Measurements from ENCODE around the gene PIK3C2A. TPM values are rescaled to one million over a fixed set of nuclear protein-coding genes. Genes with fewer than 3 reads are reported as not detected.

The PIK3C2A gene
- 9.3 and 13.3 TPM in 2 replicates for polyA plus RNA-seq (2012; rRNA removed)
- 13.8 and 15.6 TPM in 2 replicates for polyA plus RNA-seq (2012; cell fraction: cytosol; rRNA removed)
- polyA plus RNA-seq (2012; cell fraction: nucleus; rRNA removed), result 7.8 and 19.2 TPM in 2 replicates

GRCh38 chr11:17207317-17208256, at the start of gene PIK3C2A:
Gene PIK3C2A (minus strand): TSS chr11:17207986. CDS start chr11:17169741, 38,245 bp downstream.
- ChIA-PET CTCF (interaction anchor here (1.1 to 1.7 kb wide), 3 partner anchors 22 to 388 kb away, joined by 3 to 8 read pairs (median 3); no protein-coding TSS in a partner anchor), POLR2A (interaction anchor here (0.6 to 1.3 kb wide), 4 partner anchors 15 to 1317 kb away, joined by 3 to 17 read pairs (median 6); partner anchors contain the start of genes NUCB2 and RPS13)
- peak within 1 kb of the TSS; percentile 89 for H2AFZ ChIP-seq (ENCODE audit: low read depth)
- peak; percentile 96 for DNase-seq
- no peaks in the 10 kb centered on the region for H3K9me3 ChIP-seq
- H3K4me2 ChIP-seq, result peak within 1 kb of the TSS; percentile 95
- peaks cover 2 to 4% of the 10 kb centered on the region in 2 experiments; a peak in 2 of 4 replicates for H3K4me1 ChIP-seq (ENCODE audit: control insufficient read depth in 1 of 2, insufficient read depth in 2 of 2, low read depth in 1 of 2, low read length in 1 of 2)
- peaks cover 20% of the 10 kb centered on the region for H3F3A ChIP-seq (replicated peaks; ENCODE audit: insufficient read depth)
- H3K9me2 ChIP-seq, result no peaks in the 10 kb centered on the region
- H3K4me3 ChIP-seq (ENCODE audit: low read depth in 2 of 2, low read length in 1 of 2), result peak within 1 kb of the TSS; percentile 63 to 78
- TF ChIP-seq RFX5 (IDR thresholded peaks at IDR 0.05; ENCODE audit: low read length) (no peak), SIN3A (IDR thresholded peaks at IDR 0.05; ENCODE audit: borderline replicate concordance, low read depth, low read length) (peak; percentile 28; the same call in 1 of the 2 replicates), FOXJ3 (CRISPR knock-in tag; IDR thresholded peaks at IDR 0.05) (0 out of 2 replicates have a peak, but pooled peaks have one; percentile 44), POLR2AphosphoS5 (IDR thresholded peaks at IDR 0.05; ENCODE audit: low read depth, low read length) (peak; percentile 94), NFIC (IDR thresholded peaks at IDR 0.05; ENCODE audit: borderline replicate concordance) (no peak; the same call in 1 of the 2 replicates), GABPA (IDR thresholded peaks at IDR 0.05; ENCODE audit: low read depth) (peak; percentile 74), NRF1 (IDR thresholded peaks at IDR 0.05; ENCODE audit: low read depth, low read length) (peak; percentile 43; the same call in 1 of the 2 replicates), EZH2phosphoT487 (IDR thresholded peaks at IDR 0.05; ENCODE audit: borderline replicate concordance, low read depth) (no peak), YY1 (IDR thresholded peaks at IDR 0.05; ENCODE audit: low read depth) (peak; percentile 67), MAX (IDR thresholded peaks at IDR 0.05; ENCODE audit: low read depth) (peak; percentile 32), TAF1 (IDR thresholded peaks at IDR 0.05; ENCODE audit: borderline replicate concordance, low read depth, low read length) (peak; percentile 79)
- peaks cover 11% of the 10 kb centered on the region; the same call in 1 of the 2 replicates for H4K20me1 ChIP-seq (ENCODE audit: insufficient read depth)
- peak within 1 kb of the TSS; percentile 89 to 91 for H3K27ac ChIP-seq (ENCODE audit: low read depth in 2 of 2, low read length in 1 of 2)
- H3K36me3 ChIP-seq (replicated peaks in 1 of 2; ENCODE audit: control insufficient read depth in 1 of 2, insufficient read depth in 2 of 2, low read length in 1 of 2), result peaks cover 0 to 10% of the 10 kb centered on the region in 2 experiments
- 1% methylated on average over 22 of the region's 72 CpGs for WGBS (ENCODE audit: low lambda C conversion rate)
- peaks cover 55% of the 10 kb centered on the region for H3K79me2 ChIP-seq (ENCODE audit: insufficient read depth)
- H3K9ac ChIP-seq, result peak within 1 kb of the TSS; percentile 91
- no peaks in the 10 kb centered on the region for H3K27me3 ChIP-seq (ENCODE audit: insufficient read depth)

- ChIA-PET POLR2A (no interaction called here), CTCF (interaction anchor here (0.6 to 1.9 kb wide), 2 partner anchors 97 to 1015 kb away, joined by 3 to 6 read pairs; no protein-coding TSS in a partner anchor)
- Histone ChIP-seq H3K9ac (no peak overlapping the region), H3K4me1 (ENCODE audit: control insufficient read depth in 1 of 2, insufficient read depth in 2 of 2, low read depth in 1 of 2, low read length in 1 of 2) (no peaks in the 10 kb centered on the region), H3K79me2 (ENCODE audit: insufficient read depth) (no peaks in the 10 kb centered on the region), H4K20me1 (ENCODE audit: insufficient read depth) (no peaks in the 10 kb centered on the region), H3K4me2 (peak overlapping the region; percentile 28; the same call in 1 of the 2 replicates), H3K9me2 (no peaks in the 10 kb centered on the region), H3F3A (replicated peaks; ENCODE audit: insufficient read depth) (peaks cover 8% of the 10 kb centered on the region), H3K4me3 (ENCODE audit: low read depth in 2 of 2, low read length in 1 of 2) (no peak overlapping the region), H2AFZ (ENCODE audit: low read depth) (no peak overlapping the region), H3K36me3 (replicated peaks in 1 of 2; ENCODE audit: control insufficient read depth in 1 of 2, insufficient read depth in 2 of 2, low read length in 1 of 2) (no peaks in the 10 kb centered on the region), H3K27ac (ENCODE audit: low read depth in 2 of 2, low read length in 1 of 2) (peak overlapping the region in 1 of 2 experiments; percentile 73; a peak in 2 of 4 replicates), H3K9me3 (no peaks in the 10 kb centered on the region), H3K27me3 (ENCODE audit: insufficient read depth) (no peaks in the 10 kb centered on the region)
- no peak for DNase-seq
- 60% methylated on average over 1 of the region's 1 CpG for WGBS (ENCODE audit: low lambda C conversion rate)
- TF ChIP-seq CHD2 (IDR thresholded peaks at IDR 0.05; ENCODE audit: low read length, partially characterized antibody), result no peak
- no peak for TF ChIP-seq GABPA (IDR thresholded peaks at IDR 0.05; ENCODE audit: low read depth)
Observed at GRCh38 chr11:17257196-17257595, 49.4 kb upstream of the PIK3C2A start.
